WTC11 (cell line): ENCODE data around the gene CROCC2. TPM values are rescaled to one million over a fixed set of nuclear protein-coding genes. Genes with fewer than 3 reads are reported as not detected.

Experiments
- ATAC-seq: fragments of 200-7000 bp; cut with Tn5 transposase; 2 replicates; pipeline ENCODE4 v1.10.0; 2021; ENCODE audit warnings: mild to moderate bottlenecking, moderate library complexity
- CTCF ChIA-PET: fragments of 300-600 bp; sonication (Branson Sonifier 250); formaldehyde crosslinking; loops from one replicate; lab custom pipeline; 2021; ENCODE audit warnings: antibody characterized with exemption; lab: Charles Lee
- POLR2A ChIA-PET: fragments of 350-600 bp; sonication (Branson Sonifier 250); formaldehyde crosslinking; loops from one replicate; lab custom pipeline; 2021; ENCODE audit warnings: antibody characterized with exemption; lab: Charles Lee
- DNase-seq: peaks from one replicate; pipeline ENCODE4 v3.0.0; 2021; ENCODE audit warnings: low spot score
- H3K27ac Mint-ChIP-seq: 2 replicates; pipeline ENCODE4 v1.8.0; 2021; ENCODE audit warnings: mixed read lengths
- H3K27me3 Mint-ChIP-seq: 2 replicates; pipeline ENCODE4 v1.8.0; 2021; ENCODE audit warnings: low read depth, mild to moderate bottlenecking, moderate library complexity, mixed read lengths
- H3K36me3 Mint-ChIP-seq: 2 replicates; pipeline ENCODE4 v1.8.0; 2021; ENCODE audit warnings: mixed read lengths
- H3K4me1 Mint-ChIP-seq: 2 replicates; pipeline ENCODE4 v1.8.0; 2022; ENCODE audit warnings: mixed read lengths
- H3K4me3 Mint-ChIP-seq: 2 replicates; pipeline ENCODE4 v1.8.0; 2021; ENCODE audit warnings: mild to moderate bottlenecking, moderate library complexity, mixed read lengths
- H3K9me3 Mint-ChIP-seq: 2 replicates; pipeline ENCODE4 v1.8.0; 2021; ENCODE audit warnings: mixed read lengths
- ELF4 ChIP-seq: sonication (generic); formaldehyde crosslinking; IDR thresholded peaks from 2 replicates; pipeline ENCODE4 v1.8.1; 2022; ENCODE audit warnings: low read depth, mild to moderate bottlenecking, moderate library complexity, missing genetic modification reagents
- JUN ChIP-seq: sonication (generic); formaldehyde crosslinking; IDR thresholded peaks from 2 replicates; pipeline ENCODE4 v1.8.0; 2023; ENCODE audit warnings: mild to moderate bottlenecking, missing genetic modification reagents
- NFYB ChIP-seq: sonication (generic); formaldehyde crosslinking; conservative IDR thresholded peaks from 2 replicates; pipeline ENCODE4 v1.8.0; 2022; ENCODE audit warnings: low read depth, missing genetic modification reagents
- NR2C2 ChIP-seq: sonication (generic); formaldehyde crosslinking; IDR thresholded peaks from 2 replicates; pipeline ENCODE4 v1.8.0; 2022; ENCODE audit warnings: mild to moderate bottlenecking, missing genetic modification reagents
- OVOL2 ChIP-seq: fragments of 250-450 bp; sonication (Bioruptor Pico); IDR thresholded peaks from 2 replicates; pipeline ENCODE4 v1.9.0; 2021; ENCODE audit warnings: mild to moderate bottlenecking, borderline replicate concordance
- RORB ChIP-seq: fragments of 250-450 bp; sonication (Bioruptor Pico); IDR thresholded peaks from 2 replicates; pipeline ENCODE4 v1.9.0; 2021; ENCODE audit warnings: mild to moderate bottlenecking
- ZBTB21 ChIP-seq: sonication (generic); formaldehyde crosslinking; IDR thresholded peaks from 2 replicates; pipeline ENCODE4 v1.8.1; 2023; ENCODE audit warnings: mild to moderate bottlenecking, missing genetic modification reagents, borderline replicate concordance
- ZNF121 ChIP-seq: sonication (generic); formaldehyde crosslinking; IDR thresholded peaks from 2 replicates; pipeline ENCODE4 v1.8.0; 2023; ENCODE audit warnings: missing genetic modification reagents
- ZNF138 ChIP-seq: sonication (generic); formaldehyde crosslinking; conservative IDR thresholded peaks from 2 replicates; pipeline ENCODE4 v1.8.1; 2022; ENCODE audit warnings: mild to moderate bottlenecking, moderate library complexity, missing genetic modification reagents
- ZNF396 ChIP-seq: fragments of 250-450 bp; sonication (Bioruptor Pico); IDR thresholded peaks from 2 replicates; pipeline ENCODE4 v1.8.0; 2021; ENCODE audit warnings: mild to moderate bottlenecking, moderate library complexity, borderline replicate concordance
- ZNF423 ChIP-seq: fragments of 250-450 bp; sonication (Bioruptor Pico); IDR thresholded peaks from 2 replicates; pipeline ENCODE4 v2.1.2; 2022; ENCODE audit warnings: mild to moderate bottlenecking, moderate library complexity
- total RNA-seq: library from RNA; stranded (reverse); gene quantifications from 3 replicates; pipeline ENCODE4 v1.2.3, GENCODE V29; 2021
- TF ChIP-seq, protein P1 (sequence below): fragments of 250-450 bp; sonication (Bioruptor Pico); IDR thresholded peaks from 2 replicates; pipeline ENCODE4 v1.9.0; 2021; ENCODE audit warnings: mild to moderate bottlenecking, borderline replicate concordance
- TF ChIP-seq, protein P2 (sequence below): sonication (generic); formaldehyde crosslinking; IDR thresholded peaks from 2 replicates; pipeline ENCODE4 v1.8.0; 2023; ENCODE audit warnings: missing genetic modification reagents
- TF ChIP-seq, protein P3 (sequence below): sonication (generic); formaldehyde crosslinking; conservative IDR thresholded peaks from 2 replicates; pipeline ENCODE4 v1.8.1; 2022; ENCODE audit warnings: mild to moderate bottlenecking, missing genetic modification reagents
- TF ChIP-seq, protein P4 (sequence below): fragments of 200-600 bp; IDR thresholded peaks from 2 replicates; pipeline ENCODE4 v1.8.0; 2022; ENCODE audit warnings: antibody characterized with exemption
- TF ChIP-seq, protein P5 (sequence below): sonication (generic); formaldehyde crosslinking; IDR thresholded peaks from 2 replicates; pipeline ENCODE4 v1.8.1; 2022; ENCODE audit warnings: mild to moderate bottlenecking, moderate library complexity, missing genetic modification reagents
- TF ChIP-seq, protein P6 (sequence below): sonication (generic); formaldehyde crosslinking; IDR thresholded peaks from 2 replicates; pipeline ENCODE4 v1.8.1; 2023; ENCODE audit warnings: mild to moderate bottlenecking, missing genetic modification reagents, borderline replicate concordance
- TF ChIP-seq, protein P7 (sequence below): fragments of 250-450 bp; sonication (Bioruptor Pico); conservative IDR thresholded peaks from 2 replicates; pipeline ENCODE4 v1.9.0; 2021; ENCODE audit warnings: mild to moderate bottlenecking
- TF ChIP-seq, protein P8 (sequence below): fragments of 250-450 bp; sonication (Bioruptor Pico); IDR thresholded peaks from 2 replicates; pipeline ENCODE4 v2.1.2; 2022; ENCODE audit warnings: mild to moderate bottlenecking, moderate library complexity

The CROCC2 gene
- total RNA-seq, 1 experiment from 2014 or later = not detected

DNA sequence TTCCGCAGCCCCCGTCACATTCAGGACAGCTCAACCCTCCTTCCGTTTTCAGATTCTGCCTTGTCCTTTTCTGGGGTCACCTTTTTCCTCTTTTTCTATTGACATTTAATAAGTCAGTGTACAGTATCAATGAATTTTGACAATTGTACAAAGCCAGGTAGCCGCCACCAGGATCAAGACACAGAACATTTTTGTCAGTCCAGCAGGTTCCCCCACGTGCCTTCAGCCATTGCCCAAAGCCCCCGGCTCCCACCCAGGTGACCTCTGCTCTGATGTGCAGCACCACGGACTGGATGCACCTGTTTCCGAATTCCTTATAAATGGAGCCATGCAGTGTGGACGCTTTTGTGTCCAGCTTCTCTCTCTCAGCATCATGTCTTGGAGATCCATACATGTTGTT is 30.0 kb downstream of the CROCC2 start (continued):
- TF ChIP-seq, protein P1, sequence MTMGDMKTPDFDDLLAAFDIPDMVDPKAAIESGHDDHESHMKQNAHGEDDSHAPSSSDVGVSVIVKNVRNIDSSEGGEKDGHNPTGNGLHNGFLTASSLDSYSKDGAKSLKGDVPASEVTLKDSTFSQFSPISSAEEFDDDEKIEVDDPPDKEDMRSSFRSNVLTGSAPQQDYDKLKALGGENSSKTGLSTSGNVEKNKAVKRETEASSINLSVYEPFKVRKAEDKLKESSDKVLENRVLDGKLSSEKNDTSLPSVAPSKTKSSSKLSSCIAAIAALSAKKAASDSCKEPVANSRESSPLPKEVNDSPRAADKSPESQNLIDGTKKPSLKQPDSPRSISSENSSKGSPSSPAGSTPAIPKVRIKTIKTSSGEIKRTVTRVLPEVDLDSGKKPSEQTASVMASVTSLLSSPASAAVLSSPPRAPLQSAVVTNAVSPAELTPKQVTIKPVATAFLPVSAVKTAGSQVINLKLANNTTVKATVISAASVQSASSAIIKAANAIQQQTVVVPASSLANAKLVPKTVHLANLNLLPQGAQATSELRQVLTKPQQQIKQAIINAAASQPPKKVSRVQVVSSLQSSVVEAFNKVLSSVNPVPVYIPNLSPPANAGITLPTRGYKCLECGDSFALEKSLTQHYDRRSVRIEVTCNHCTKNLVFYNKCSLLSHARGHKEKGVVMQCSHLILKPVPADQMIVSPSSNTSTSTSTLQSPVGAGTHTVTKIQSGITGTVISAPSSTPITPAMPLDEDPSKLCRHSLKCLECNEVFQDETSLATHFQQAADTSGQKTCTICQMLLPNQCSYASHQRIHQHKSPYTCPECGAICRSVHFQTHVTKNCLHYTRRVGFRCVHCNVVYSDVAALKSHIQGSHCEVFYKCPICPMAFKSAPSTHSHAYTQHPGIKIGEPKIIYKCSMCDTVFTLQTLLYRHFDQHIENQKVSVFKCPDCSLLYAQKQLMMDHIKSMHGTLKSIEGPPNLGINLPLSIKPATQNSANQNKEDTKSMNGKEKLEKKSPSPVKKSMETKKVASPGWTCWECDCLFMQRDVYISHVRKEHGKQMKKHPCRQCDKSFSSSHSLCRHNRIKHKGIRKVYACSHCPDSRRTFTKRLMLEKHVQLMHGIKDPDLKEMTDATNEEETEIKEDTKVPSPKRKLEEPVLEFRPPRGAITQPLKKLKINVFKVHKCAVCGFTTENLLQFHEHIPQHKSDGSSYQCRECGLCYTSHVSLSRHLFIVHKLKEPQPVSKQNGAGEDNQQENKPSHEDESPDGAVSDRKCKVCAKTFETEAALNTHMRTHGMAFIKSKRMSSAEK (CRISPR knock-in tag) = no peak
- TF ChIP-seq NR2C2 = no peak
- TF ChIP-seq OVOL2 (CRISPR knock-in tag) = no peak
- TF ChIP-seq JUN (CRISPR knock-in tag) = no peak
- no peak for TF ChIP-seq ZNF121 (CRISPR knock-in tag)
- no peak for TF ChIP-seq ELF4 (CRISPR knock-in tag)

DNA sequence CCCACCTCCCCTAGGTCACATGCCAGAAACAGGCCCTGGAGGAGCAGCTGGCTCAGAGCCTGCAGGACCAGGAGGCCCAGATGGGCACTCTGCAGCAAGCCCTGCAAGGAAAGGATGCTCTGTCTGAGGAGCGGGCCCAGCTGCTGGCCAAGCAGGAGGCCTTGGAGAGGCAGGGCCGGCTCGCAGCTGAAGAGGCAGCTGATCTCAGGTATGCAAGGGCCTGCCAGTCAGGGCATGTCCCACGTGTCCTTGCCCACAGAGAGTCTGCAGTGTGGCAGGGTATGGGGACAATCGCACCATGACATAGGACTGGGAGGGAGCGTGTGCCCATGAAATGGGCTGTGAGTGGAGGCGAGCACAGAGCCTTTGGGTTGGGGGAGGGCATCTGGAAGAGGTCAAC is 39.9 kb downstream of the CROCC2 start:
- ChIA-PET CTCF (interaction anchor here (1.1 kb wide), 1 partner anchor 31 kb away, joined by 3 read pairs; no protein-coding TSS in a partner anchor), POLR2A (no interaction called here)
- H3K27ac Mint-ChIP-seq = no peak overlapping the region
- ATAC-seq (no peak), DNase-seq (peak; percentile 10)
- H3K27me3 Mint-ChIP-seq = no peaks in the 10 kb centered on the region
- no peaks in the 10 kb centered on the region for H3K4me1 Mint-ChIP-seq
- H3K36me3 Mint-ChIP-seq = no peaks in the 10 kb centered on the region
- H3K9me3 Mint-ChIP-seq = no peaks in the 10 kb centered on the region
- H3K4me3 Mint-ChIP-seq = no peak overlapping the region
- TF ChIP-seq, protein P2, sequence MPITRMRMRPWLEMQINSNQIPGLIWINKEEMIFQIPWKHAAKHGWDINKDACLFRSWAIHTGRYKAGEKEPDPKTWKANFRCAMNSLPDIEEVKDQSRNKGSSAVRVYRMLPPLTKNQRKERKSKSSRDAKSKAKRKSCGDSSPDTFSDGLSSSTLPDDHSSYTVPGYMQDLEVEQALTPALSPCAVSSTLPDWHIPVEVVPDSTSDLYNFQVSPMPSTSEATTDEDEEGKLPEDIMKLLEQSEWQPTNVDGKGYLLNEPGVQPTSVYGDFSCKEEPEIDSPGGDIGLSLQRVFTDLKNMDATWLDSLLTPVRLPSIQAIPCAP = no peak
- TF ChIP-seq RORB (CRISPR knock-in tag) (no peak), NFYB (CRISPR knock-in tag) (no peak), ZNF423 (CRISPR knock-in tag) (no peak), ZBTB21 (CRISPR knock-in tag) (no peak), ZNF138 (CRISPR knock-in tag) (no peak), ZNF396 (no peak)
- TF ChIP-seq, protein P3, sequence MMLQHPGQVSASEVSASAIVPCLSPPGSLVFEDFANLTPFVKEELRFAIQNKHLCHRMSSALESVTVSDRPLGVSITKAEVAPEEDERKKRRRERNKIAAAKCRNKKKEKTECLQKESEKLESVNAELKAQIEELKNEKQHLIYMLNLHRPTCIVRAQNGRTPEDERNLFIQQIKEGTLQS (CRISPR knock-in tag) = no peak
- TF ChIP-seq, protein P4, sequence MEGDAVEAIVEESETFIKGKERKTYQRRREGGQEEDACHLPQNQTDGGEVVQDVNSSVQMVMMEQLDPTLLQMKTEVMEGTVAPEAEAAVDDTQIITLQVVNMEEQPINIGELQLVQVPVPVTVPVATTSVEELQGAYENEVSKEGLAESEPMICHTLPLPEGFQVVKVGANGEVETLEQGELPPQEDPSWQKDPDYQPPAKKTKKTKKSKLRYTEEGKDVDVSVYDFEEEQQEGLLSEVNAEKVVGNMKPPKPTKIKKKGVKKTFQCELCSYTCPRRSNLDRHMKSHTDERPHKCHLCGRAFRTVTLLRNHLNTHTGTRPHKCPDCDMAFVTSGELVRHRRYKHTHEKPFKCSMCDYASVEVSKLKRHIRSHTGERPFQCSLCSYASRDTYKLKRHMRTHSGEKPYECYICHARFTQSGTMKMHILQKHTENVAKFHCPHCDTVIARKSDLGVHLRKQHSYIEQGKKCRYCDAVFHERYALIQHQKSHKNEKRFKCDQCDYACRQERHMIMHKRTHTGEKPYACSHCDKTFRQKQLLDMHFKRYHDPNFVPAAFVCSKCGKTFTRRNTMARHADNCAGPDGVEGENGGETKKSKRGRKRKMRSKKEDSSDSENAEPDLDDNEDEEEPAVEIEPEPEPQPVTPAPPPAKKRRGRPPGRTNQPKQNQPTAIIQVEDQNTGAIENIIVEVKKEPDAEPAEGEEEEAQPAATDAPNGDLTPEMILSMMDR = no peak
- TF ChIP-seq, protein P5, sequence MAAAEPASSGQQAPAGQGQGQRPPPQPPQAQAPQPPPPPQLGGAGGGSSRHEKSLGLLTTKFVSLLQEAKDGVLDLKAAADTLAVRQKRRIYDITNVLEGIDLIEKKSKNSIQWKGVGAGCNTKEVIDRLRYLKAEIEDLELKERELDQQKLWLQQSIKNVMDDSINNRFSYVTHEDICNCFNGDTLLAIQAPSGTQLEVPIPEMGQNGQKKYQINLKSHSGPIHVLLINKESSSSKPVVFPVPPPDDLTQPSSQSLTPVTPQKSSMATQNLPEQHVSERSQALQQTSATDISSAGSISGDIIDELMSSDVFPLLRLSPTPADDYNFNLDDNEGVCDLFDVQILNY (CRISPR knock-in tag) = no peak
- TF ChIP-seq, protein P6, sequence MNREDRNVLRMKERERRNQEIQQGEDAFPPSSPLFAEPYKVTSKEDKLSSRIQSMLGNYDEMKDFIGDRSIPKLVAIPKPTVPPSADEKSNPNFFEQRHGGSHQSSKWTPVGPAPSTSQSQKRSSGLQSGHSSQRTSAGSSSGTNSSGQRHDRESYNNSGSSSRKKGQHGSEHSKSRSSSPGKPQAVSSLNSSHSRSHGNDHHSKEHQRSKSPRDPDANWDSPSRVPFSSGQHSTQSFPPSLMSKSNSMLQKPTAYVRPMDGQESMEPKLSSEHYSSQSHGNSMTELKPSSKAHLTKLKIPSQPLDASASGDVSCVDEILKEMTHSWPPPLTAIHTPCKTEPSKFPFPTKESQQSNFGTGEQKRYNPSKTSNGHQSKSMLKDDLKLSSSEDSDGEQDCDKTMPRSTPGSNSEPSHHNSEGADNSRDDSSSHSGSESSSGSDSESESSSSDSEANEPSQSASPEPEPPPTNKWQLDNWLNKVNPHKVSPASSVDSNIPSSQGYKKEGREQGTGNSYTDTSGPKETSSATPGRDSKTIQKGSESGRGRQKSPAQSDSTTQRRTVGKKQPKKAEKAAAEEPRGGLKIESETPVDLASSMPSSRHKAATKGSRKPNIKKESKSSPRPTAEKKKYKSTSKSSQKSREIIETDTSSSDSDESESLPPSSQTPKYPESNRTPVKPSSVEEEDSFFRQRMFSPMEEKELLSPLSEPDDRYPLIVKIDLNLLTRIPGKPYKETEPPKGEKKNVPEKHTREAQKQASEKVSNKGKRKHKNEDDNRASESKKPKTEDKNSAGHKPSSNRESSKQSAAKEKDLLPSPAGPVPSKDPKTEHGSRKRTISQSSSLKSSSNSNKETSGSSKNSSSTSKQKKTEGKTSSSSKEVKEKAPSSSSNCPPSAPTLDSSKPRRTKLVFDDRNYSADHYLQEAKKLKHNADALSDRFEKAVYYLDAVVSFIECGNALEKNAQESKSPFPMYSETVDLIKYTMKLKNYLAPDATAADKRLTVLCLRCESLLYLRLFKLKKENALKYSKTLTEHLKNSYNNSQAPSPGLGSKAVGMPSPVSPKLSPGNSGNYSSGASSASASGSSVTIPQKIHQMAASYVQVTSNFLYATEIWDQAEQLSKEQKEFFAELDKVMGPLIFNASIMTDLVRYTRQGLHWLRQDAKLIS (CRISPR knock-in tag) = no peak
- TF ChIP-seq, protein P7, sequence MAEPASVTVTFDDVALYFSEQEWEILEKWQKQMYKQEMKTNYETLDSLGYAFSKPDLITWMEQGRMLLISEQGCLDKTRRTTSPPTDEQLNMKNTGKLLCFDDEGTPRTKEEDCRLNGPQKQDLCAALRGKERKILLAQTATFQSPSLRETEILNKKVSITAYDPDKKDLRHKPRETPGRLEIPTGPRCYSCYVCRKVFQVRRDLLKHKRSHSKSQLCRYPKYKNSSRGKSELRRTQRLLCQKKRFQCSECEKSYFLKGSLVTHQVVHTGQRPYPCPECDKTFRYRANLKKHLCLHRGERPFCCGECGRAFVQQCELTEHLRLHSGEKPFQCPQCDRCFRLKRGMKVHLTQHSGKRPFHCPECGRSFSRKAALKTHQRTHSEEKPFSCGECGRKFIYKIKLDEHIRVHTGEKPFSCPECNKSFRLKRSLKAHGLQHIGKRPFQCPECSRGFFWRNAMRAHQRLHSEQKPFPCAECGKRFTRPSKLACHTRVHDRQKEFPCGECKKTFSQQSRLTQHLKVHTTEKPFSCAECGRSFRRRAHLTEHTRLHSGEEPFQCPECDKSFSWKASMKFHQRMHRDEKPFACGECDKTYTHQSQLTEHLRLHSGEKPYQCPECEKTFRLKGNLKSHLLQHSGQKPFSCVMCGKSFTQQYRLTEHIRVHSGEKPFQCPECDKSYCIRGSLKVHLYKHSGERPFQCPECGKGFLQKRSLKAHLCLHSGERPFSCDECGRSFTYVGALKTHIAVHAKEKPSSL (CRISPR knock-in tag) = no peak
- TF ChIP-seq, protein P8, sequence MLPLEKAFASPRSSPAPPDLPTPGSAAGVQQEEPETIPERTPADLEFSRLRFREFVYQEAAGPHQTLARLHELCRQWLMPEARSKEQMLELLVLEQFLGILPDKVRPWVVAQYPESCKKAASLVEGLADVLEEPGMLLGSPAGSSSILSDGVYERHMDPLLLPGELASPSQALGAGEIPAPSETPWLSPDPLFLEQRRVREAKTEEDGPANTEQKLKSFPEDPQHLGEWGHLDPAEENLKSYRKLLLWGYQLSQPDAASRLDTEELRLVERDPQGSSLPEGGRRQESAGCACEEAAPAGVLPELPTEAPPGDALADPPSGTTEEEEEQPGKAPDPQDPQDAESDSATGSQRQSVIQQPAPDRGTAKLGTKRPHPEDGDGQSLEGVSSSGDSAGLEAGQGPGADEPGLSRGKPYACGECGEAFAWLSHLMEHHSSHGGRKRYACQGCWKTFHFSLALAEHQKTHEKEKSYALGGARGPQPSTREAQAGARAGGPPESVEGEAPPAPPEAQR (CRISPR knock-in tag) = no peak
